HepG2 (cell line): ENCODE data around the gene ATP2B2.

ENCODE experiments used
- CTCF ChIP-seq: sonication (generic); formaldehyde crosslinking; IDR thresholded peaks from 2 replicates; pipeline ENCODE4 v1.5.0; 2020; ENCODE audit warnings: mild to moderate bottlenecking, missing genetic modification reagents, moderate library complexity
- KAT8 ChIP-seq: IDR thresholded peaks from 2 replicates; pipeline ENCODE4 v1.6.1; 2016; ENCODE audit warnings: missing genetic modification reagents, missing compliant biosample characterization
- POLR2A ChIP-seq, 2 experiments: IDR thresholded peaks; 2 replicates each; pipeline ENCODE4 v1.6.1; 2011; ENCODE audit warnings: low read depth in 2 of 2, low read length in 2 of 2, mild to moderate bottlenecking in 1 of 2, moderate library complexity in 1 of 2; ENCODE audit not compliant: insufficient read depth in 1 of 2
- ZBTB34 ChIP-seq: sonication (generic); formaldehyde crosslinking; IDR thresholded peaks from 2 replicates; pipeline ENCODE4 v1.8.0; 2022; ENCODE audit warnings: mild to moderate bottlenecking, missing genetic modification reagents
- ZKSCAN8 ChIP-seq: IDR thresholded peaks from 2 replicates; pipeline ENCODE4 v1.6.1; 2016; ENCODE audit warnings: borderline replicate concordance, missing genetic modification reagents, missing compliant biosample characterization

DNA sequence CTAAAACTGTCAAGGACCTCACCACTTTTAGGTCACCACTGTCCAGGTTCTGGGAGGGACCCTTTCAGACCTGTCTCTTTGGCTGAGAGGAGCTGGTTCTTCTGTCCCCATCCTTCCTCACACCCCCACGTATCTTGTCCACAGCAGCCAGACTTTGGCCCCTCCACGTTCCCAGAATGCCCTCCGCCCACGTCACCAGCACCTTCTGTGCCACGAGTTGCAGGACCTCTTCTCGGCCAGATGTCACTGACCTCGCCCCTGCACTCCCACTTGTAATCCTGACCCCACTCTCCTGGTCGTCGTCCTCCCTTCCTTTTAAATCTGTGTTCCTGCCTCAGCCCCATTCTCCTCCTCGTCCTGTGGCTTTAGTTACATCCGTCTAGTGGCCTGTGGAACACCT lies 161.9 kb downstream of the ATP2B2 start:
- TF ChIP-seq ZBTB34, result no peak
- TF ChIP-seq CTCF (CRISPR knock-in tag), result no peak
- TF ChIP-seq POLR2A (IDR thresholded peaks at IDR 0.05; ENCODE audit: insufficient read depth in 1 of 2, low read depth in 2 of 2, low read length in 2 of 2), result no peak
- TF ChIP-seq KAT8, result no peak
- no peak for TF ChIP-seq ZKSCAN8 (CRISPR knock-in tag)
